ENCODE data around the gene HEXIM2. TPM values are rescaled to one million over a fixed set of nuclear protein-coding genes. Genes with fewer than 3 reads are reported as not detected.
A peak's percentile ranks its signal among the peaks of the same experiment; 100 is the strongest.

The HEXIM2 gene
- total RNA-seq, 1 experiment from 2014 or later, result 12.5 TPM

GRCh38 chr17:45115015-45115625, 46.6 kb upstream of the HEXIM2 start:
- H3K14ac ChIP-seq (ENCODE audit: insufficient read depth, low read length), result no peak overlapping the region; the same call in 1 of the 2 replicates
- no peaks in the 10 kb centered on the region for H3K79me2 ChIP-seq (ENCODE audit: insufficient read depth, low read length)
- no peaks in the 10 kb centered on the region for H3K9me3 ChIP-seq (ENCODE audit: control insufficient read depth, low read depth, low read length)
- no peak overlapping the region for H2BK15ac ChIP-seq (ENCODE audit: low read depth, low read length)
- WGBS (ENCODE audit: extremely low coverage, insufficient read length, low lambda C conversion rate), result no CpG with 5 or more reads among the region's 26 CpGs
- Mint-ChIP-seq H3K4me1 (peaks cover 8 to 36% of the 10 kb centered on the region in 2 experiments), H3K27me3 (ENCODE audit: low read depth) (no peaks in the 10 kb centered on the region), H3K36me3 (ENCODE audit: insufficient read depth in 1 of 3, low read depth in 3 of 3) (peaks cover 0 to 4% (median 0%) of the 10 kb centered on the region in 3 experiments; a peak in 4 of 7 replicates), H3K9me3 (no peaks in the 10 kb centered on the region), H3K27ac (peak overlapping the region in 1 of 3 experiments; percentile 65; a peak in 2 of 7 replicates), H3K4me3 (no peak overlapping the region)
- TF ChIP-seq CTCF (conservative IDR thresholded peaks at IDR 0.05), result no peak
- H3K18ac ChIP-seq (ENCODE audit: insufficient read length, low read depth, low read length), result no peak overlapping the region
- no peak overlapping the region for H3K4me2 ChIP-seq (ENCODE audit: insufficient read depth, insufficient read length, low read length)
- H2BK120ac ChIP-seq (ENCODE audit: low read depth, low read length, poor library complexity, severe bottlenecking), result no peak overlapping the region
- no peak overlapping the region for H2BK5ac ChIP-seq (ENCODE audit: insufficient read length, low read length)
- H3K4ac ChIP-seq (ENCODE audit: low read depth, low read length), result no peak overlapping the region
- no peak overlapping the region for H4K8ac ChIP-seq (replicated peaks; ENCODE audit: insufficient read length, low read depth, low read length)
- H4K91ac ChIP-seq (ENCODE audit: insufficient read length, low read depth, low read length), result peak overlapping the region; percentile 24
- H3T11ph ChIP-seq (ENCODE audit: low read length), result no peak overlapping the region
- no peak overlapping the region for H3K9ac ChIP-seq (ENCODE audit: extremely low read depth, insufficient read length, low read length)
- no peak for DNase-seq
- no peak overlapping the region for H3K23ac ChIP-seq (ENCODE audit: insufficient read length, low read depth, low read length)
- H2AFZ ChIP-seq (ENCODE audit: low read length), result no peak overlapping the region
- no peak overlapping the region for H2AK5ac ChIP-seq (ENCODE audit: insufficient read length, low read length)
- no peaks in the 10 kb centered on the region for H3K23me2 ChIP-seq (ENCODE audit: insufficient read length, low read depth, low read length, poor library complexity, severe bottlenecking)
- H3K79me1 ChIP-seq (ENCODE audit: insufficient read depth, low read depth, low read length, poor library complexity, severe bottlenecking), result no peaks in the 10 kb centered on the region
- H3K27ac ChIP-seq (ENCODE audit: insufficient read length, low read depth, low read length), result no peak overlapping the region
- H3K4me1 ChIP-seq (ENCODE audit: insufficient read depth, low read length), result no peaks in the 10 kb centered on the region
- no peaks in the 10 kb centered on the region for H4K20me1 ChIP-seq (ENCODE audit: control insufficient read depth, insufficient read depth, insufficient read length)
- no peak overlapping the region for H3K56ac ChIP-seq (ENCODE audit: insufficient read length, low read depth, low read length)
- H3K27me3 ChIP-seq (ENCODE audit: insufficient read depth, low read length), result no peaks in the 10 kb centered on the region
- H2BK20ac ChIP-seq (ENCODE audit: low read depth, low read length, poor library complexity, severe bottlenecking), result no peak overlapping the region
- H4K5ac ChIP-seq (ENCODE audit: insufficient read length, low read depth, low read length), result no peak overlapping the region
- no peak overlapping the region for H2BK12ac ChIP-seq (ENCODE audit: insufficient read length, low read depth, low read length)
